HepG2 (cell line): ENCODE results near the gene THBS1. TPM values are rescaled to one million over a fixed set of nuclear protein-coding genes. Genes with fewer than 3 reads are reported as not detected.

Experiments
- CREM ChIP-seq, 2 experiments: sonication (generic) in 1 of 2; formaldehyde crosslinking in 1 of 2; IDR thresholded peaks; 2 replicates each; pipeline versions ENCODE4 v1.4.0 to v1.6.1; 2016 to 2020; ENCODE audit warnings: antibody characterized with exemption in 1 of 2, mild to moderate bottlenecking in 1 of 2, missing genetic modification reagents in 1 of 2
- DZIP1 ChIP-seq: sonication (generic); formaldehyde crosslinking; IDR thresholded peaks from 2 replicates; pipeline ENCODE4 v1.5.0; 2020; ENCODE audit warnings: mild to moderate bottlenecking, missing genetic modification reagents
- FOXA1 ChIP-seq, 2 experiments: fragments of 450-650 bp in 1 of 2; sonication (generic) in 1 of 2; formaldehyde crosslinking in 1 of 2; IDR thresholded peaks; 2 replicates each; pipeline versions ENCODE4 v1.4.0 to v1.6.1; 2016 to 2020; ENCODE audit warnings: missing genetic modification reagents in 1 of 2
- HNF1B ChIP-seq: sonication (generic); formaldehyde crosslinking; IDR thresholded peaks from 2 replicates; pipeline ENCODE4 v1.5.1; 2020; ENCODE audit warnings: mild to moderate bottlenecking, moderate library complexity, missing genetic modification reagents
- KDM5A ChIP-seq: fragments of 200-600 bp; sonication (generic); IDR thresholded peaks from 2 replicates; pipeline ENCODE4 v1.7.0; 2018; ENCODE audit warnings: antibody characterized with exemption, mild to moderate bottlenecking, low read length, borderline replicate concordance
- KLF6 ChIP-seq: IDR thresholded peaks from 2 replicates; pipeline ENCODE4 v1.8.0; 2016; ENCODE audit warnings: missing biosample characterization, missing genetic modification reagents
- MED1 ChIP-seq: sonication (generic); formaldehyde crosslinking; IDR thresholded peaks from 2 replicates; pipeline ENCODE4 v1.4.0; 2020; ENCODE audit warnings: missing genetic modification reagents
- MTF1 ChIP-seq: sonication (generic); formaldehyde crosslinking; IDR thresholded peaks from 2 replicates; pipeline ENCODE4 v1.5.0; 2020; ENCODE audit warnings: missing genetic modification reagents
- NR2F6 ChIP-seq, 2 experiments: IDR thresholded peaks; 2 replicates each; pipeline ENCODE4 v1.6.1; 2016; ENCODE audit warnings: antibody characterized with exemption in 1 of 2, mild to moderate bottlenecking in 1 of 2
- PATZ1 ChIP-seq: sonication (generic); formaldehyde crosslinking; IDR thresholded peaks from 2 replicates; pipeline ENCODE4 v1.4.0; 2020; ENCODE audit warnings: missing genetic modification reagents
- PCBP1 ChIP-seq: fragments of 200-400 bp; formaldehyde crosslinking; IDR thresholded peaks from 2 replicates; pipeline ENCODE4 v1.6.1; 2017; ENCODE audit warnings: mild to moderate bottlenecking, low read depth, low read length, borderline replicate concordance
- SIN3A ChIP-seq: IDR thresholded peaks from 2 replicates; pipeline ENCODE4 v1.6.1; 2011; ENCODE audit warnings: low read depth, mild to moderate bottlenecking, control low read depth, low read length, borderline replicate concordance
- SOX5 ChIP-seq: IDR thresholded peaks from 2 replicates; pipeline ENCODE4 v1.6.1; 2016; ENCODE audit warnings: borderline replicate concordance
- SP4 ChIP-seq: sonication (generic); formaldehyde crosslinking; IDR thresholded peaks from 2 replicates; pipeline ENCODE4 v1.8.1; 2023; ENCODE audit warnings: mild to moderate bottlenecking, missing genetic modification reagents
- ZNF614 ChIP-seq: IDR thresholded peaks from 2 replicates; pipeline ENCODE4 v1.6.1; 2018; ENCODE audit warnings: missing biosample characterization, missing genetic modification reagents, inconsistent platforms, borderline replicate concordance
- ZNF800 ChIP-seq: sonication (generic); formaldehyde crosslinking; IDR thresholded peaks from 2 replicates; pipeline ENCODE4 v1.4.0; 2020; ENCODE audit warnings: missing genetic modification reagents
- ZSCAN29 ChIP-seq: sonication (generic); formaldehyde crosslinking; conservative IDR thresholded peaks from 2 replicates; pipeline ENCODE4 v1.4.0; 2020; ENCODE audit warnings: mild to moderate bottlenecking, missing genetic modification reagents
- ZUFSP ChIP-seq: sonication (generic); formaldehyde crosslinking; IDR thresholded peaks from 2 replicates; pipeline ENCODE4 v1.9.0; 2021; ENCODE audit warnings: missing genetic modification reagents, mild to moderate bottlenecking, borderline replicate concordance
- polyA plus RNA-seq, 8 experiments: library from polyadenylated mRNA; depleted of rRNA in 3 of 8; stranded (reverse) in 7 of 8; unstranded in 1 of 8; fragments of >200 nt; fragmentation: Illumina TruSeq in 4 of 8; extraction: Trizol in 4 of 8; gene quantifications; 2 replicates each; pipeline versions ENCODE4 v1.2.1 to v1.2.3, GENCODE V29; 2011 to 2016; ENCODE audit warnings: low read depth in 4 of 8, missing spikeins in 1 of 8, mixed read lengths in 1 of 8; ENCODE audit not compliant: insufficient read depth in 1 of 8
- total RNA-seq, 5 experiments: library from RNA; depleted of rRNA; stranded (reverse); fragments of >200 nt; fragmentation: Illumina TruSeq; extraction: Trizol; gene quantifications; 2 replicates each; pipeline ENCODE4 v1.2.3, GENCODE V29; 2016; ENCODE audit warnings: low read depth in 1 of 5

Gene THBS1
- total and polyA plus RNA-seq, 2 of the 13 experiments (the other 11 are each of a cell fraction or from before 2014, with no cell fraction given): 54.7 to 67.1 TPM

- TF ChIP-seq HNF1B (CRISPR knock-in tag) (0 out of 2 replicates have a peak, but pooled peaks have one; percentile 62), ZNF614 (0 out of 2 replicates have a peak, but pooled peaks have one; percentile 33), KDM5A (no peak), ZUFSP (CRISPR knock-in tag) (no peak), PCBP1 (no peak), FOXA1 (IDR thresholded peaks at IDR 0.05) (no peak), FOXA1 (CRISPR knock-in tag; IDR thresholded peaks at IDR 0.05) (peak; percentile 44; the same call in 1 of the 2 replicates), ZNF800 (CRISPR knock-in tag) (no peak), PATZ1 (CRISPR knock-in tag) (no peak), NR2F6 (IDR thresholded peaks at IDR 0.05) (no peak; the same call in 1 of the 2 replicates), NR2F6 (CRISPR knock-in tag; IDR thresholded peaks at IDR 0.05) (peak; percentile 66; the same call in 1 of the 2 replicates), SOX5 (peak; percentile 73; the same call in 1 of the 2 replicates), ZSCAN29 (CRISPR knock-in tag) (no peak), KLF6 (CRISPR knock-in tag) (no peak), DZIP1 (no peak), SP4 (CRISPR knock-in tag) (no peak), SIN3A (no peak), MED1 (CRISPR knock-in tag) (peak; percentile 85), MTF1 (CRISPR knock-in tag) (no peak), CREM (IDR thresholded peaks at IDR 0.05) (no peak), CREM (CRISPR knock-in tag; IDR thresholded peaks at IDR 0.05) (no peak)
Observed at GRCh38 chr15:39624806-39625205, 43.9 kb downstream of the THBS1 start (continued).
